Vagina (tissue), 2 donors: ENCODE results near the gene CD248.

Experiments used
- CTCF ChIP-seq, 3 experiments: fragments of 450-650 bp in 2 of 3; fragments of 200-600 bp in 1 of 3; sonication (generic) in 1 of 3; IDR thresholded peaks; one replicate each; pipeline ENCODE4 v1.5.1; 2017 to 2019; ENCODE audit warnings: antibody characterized with exemption in 3 of 3, mild to moderate bottlenecking in 2 of 3, moderate library complexity in 2 of 3
- POLR2A ChIP-seq, 2 donors: fragments of 450-650 bp; IDR thresholded peaks; one replicate each; pipeline ENCODE4 v1.6.1; 2017; ENCODE audit warnings: antibody characterized with exemption in 2 of 2, mild to moderate bottlenecking in 2 of 2, moderate library complexity in 2 of 2

- TF ChIP-seq CTCF (IDR thresholded peaks at IDR 0.05) (no peak), POLR2A (IDR thresholded peaks at IDR 0.05) (no peak)
These were observed 49.1 kb upstream of the CD248 start for GRCh38 chr11:66365711-66366619.
